Peyer's patch (tissue), 4 donors: ENCODE data around the gene MYO7A.

Source experiments
- POLR2A ChIP-seq, 2 donors: fragments of 450-650 bp; IDR thresholded peaks; one replicate each; pipeline ENCODE4 v1.5.1; 2017; ENCODE audit warnings: antibody characterized with exemption in 2 of 2, mild to moderate bottlenecking in 2 of 2, moderate library complexity in 2 of 2
- TF ChIP-seq, protein P1 (sequence below), 6 experiments: fragments of 450-650 bp in 4 of 6; fragments of 200-600 bp in 2 of 6; sonication (generic) in 1 of 6; IDR thresholded peaks; one replicate each; pipeline ENCODE4 v1.5.1; 2017 to 2019; ENCODE audit warnings: antibody characterized with exemption in 6 of 6, mild to moderate bottlenecking in 3 of 6, moderate library complexity in 1 of 6

DNA sequence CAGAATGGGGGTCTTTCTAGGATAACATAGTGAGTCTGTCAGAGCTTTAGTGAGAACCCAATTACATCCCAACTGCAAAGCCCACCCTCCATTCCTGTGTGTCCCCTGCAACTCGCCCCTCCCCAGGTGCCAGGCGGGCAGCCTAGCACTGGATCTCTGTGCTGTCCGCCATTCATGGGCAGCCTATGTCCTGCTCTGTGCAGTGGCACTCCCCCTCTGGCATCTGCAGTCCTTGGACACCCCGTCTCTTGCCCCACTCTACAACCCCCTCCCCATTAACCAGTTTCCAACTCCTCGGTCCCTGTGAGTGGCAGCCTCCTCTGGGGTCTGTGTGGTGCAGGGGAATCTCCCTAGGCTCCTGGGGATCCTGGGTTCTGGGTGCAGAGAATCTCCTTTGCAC lies 37.0 kb downstream of the MYO7A start:
- TF ChIP-seq POLR2A (IDR thresholded peaks at IDR 0.05) = no peak
- TF ChIP-seq, protein P1, sequence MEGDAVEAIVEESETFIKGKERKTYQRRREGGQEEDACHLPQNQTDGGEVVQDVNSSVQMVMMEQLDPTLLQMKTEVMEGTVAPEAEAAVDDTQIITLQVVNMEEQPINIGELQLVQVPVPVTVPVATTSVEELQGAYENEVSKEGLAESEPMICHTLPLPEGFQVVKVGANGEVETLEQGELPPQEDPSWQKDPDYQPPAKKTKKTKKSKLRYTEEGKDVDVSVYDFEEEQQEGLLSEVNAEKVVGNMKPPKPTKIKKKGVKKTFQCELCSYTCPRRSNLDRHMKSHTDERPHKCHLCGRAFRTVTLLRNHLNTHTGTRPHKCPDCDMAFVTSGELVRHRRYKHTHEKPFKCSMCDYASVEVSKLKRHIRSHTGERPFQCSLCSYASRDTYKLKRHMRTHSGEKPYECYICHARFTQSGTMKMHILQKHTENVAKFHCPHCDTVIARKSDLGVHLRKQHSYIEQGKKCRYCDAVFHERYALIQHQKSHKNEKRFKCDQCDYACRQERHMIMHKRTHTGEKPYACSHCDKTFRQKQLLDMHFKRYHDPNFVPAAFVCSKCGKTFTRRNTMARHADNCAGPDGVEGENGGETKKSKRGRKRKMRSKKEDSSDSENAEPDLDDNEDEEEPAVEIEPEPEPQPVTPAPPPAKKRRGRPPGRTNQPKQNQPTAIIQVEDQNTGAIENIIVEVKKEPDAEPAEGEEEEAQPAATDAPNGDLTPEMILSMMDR (IDR thresholded peaks at IDR 0.05) = no peak
